NCI-H1436 (cell line): Measurements from ENCODE around the gene SCARB1.

Source experiments
- DNase-seq: peaks from one replicate; lab custom pipeline; 2025; lab: John Stamatoyannopoulos, UW

Gene SCARB1

DNA sequence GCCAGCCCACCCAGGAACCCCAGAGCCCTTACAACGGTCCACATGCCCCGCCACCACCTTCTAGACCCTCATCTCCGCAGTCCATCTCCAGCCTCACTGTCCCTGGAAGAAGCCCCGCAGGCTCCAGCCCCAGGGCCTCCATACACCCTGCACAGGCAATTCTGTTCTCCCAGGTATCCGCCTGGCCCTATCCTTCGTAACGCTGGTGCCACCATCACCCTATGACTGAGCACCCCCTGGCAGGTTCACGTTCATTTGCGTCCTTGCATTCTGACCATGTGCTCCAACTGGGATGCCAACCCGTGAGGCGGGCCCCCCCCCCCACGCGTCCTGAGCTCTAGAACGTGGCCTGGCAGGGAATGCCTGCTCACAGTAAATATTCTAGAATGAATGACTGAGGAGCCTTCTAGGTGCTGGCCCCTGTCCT lies 675 bp upstream of the SCARB1 start:
- DNase-seq = no peak

DNA sequence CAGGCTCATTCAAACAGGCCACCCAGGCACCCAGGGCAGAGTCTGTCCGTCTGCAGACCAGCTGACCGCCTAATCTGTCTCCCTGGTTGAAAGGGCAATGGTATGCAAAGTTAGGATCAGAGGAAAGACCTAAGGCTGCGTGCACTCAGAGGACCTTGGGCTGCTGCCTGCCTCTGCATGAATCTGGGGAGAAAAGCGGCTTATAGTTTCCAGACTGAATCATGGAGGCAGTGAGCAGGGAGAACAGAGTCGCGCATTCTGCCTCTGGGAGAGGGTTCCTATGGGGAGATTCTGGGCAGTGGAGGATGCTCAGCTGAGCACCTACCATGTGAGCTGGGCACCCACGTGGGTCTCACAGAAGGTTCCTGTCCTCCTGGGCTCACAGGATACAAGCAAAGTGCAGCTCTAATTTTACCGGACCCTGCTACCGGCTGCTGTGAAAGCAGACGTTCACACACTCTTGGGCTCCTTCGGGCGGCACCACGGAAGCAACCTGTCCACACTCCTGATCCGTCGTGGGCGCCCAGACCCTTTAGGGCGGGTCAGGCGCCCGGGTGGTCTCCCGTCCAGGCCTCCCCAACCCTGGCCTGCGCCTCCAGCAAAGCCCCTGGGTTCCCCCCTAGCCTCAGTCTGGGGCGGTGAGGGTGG lies 772 bp downstream of the SCARB1 start:
- no peak for DNase-seq

DNA sequence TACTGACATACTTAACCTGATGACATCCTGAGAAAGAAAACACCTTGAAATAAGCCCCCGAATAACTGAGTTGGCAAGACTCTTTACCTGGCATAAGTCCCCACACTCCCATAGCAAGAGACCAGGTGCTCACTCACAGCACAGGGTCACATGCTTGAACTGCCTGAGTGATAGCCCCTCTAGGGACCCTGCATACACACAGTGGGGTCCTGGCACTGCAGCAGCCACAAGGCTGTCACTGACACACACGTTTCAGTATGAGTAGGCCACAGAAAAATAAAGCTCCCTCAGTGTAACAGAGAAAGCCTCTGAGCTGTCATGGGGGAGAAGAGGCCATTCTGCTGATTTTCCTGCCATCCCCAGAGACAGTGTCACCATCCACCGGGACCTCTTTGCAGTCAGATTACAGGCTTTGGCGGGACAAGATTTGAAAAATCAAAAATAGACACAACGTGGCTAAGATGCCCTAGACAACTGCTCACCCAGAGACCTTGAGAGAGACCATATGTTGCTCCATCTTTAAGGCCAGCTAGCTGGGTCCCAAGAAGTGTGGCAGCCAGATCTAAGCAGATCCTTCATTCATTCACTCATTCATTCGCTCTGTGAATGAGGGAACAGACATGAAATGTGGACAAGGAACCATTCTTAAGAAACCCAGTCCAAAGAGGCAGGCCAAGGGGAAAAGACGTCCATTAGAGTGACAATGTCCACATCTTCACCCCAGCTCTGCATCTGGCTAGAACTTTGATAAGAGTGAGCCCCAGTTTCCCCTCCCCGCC lies 1.6 kb downstream of the SCARB1 start:
- no peak for DNase-seq

DNA sequence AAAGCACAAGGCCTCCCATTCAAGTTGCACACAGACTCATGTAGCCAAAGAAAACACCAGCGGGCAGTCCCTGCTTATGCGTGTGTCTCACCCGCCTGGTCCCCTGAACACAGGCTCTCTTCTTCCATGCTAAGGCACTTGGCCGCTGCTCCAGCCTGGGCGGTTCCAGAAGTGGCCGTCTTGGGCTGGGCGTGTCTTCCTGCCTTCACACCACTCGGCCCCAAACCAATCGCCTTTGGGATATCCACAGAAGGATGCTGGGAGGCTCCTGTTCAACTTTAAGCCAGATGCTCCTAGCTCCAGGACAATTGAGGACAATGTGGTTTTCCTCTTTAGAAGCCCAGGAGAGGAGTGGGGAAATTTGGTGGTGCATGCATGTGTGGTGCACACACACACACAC lies 2.2 kb downstream of the SCARB1 start:
- DNase-seq = no peak

DNA sequence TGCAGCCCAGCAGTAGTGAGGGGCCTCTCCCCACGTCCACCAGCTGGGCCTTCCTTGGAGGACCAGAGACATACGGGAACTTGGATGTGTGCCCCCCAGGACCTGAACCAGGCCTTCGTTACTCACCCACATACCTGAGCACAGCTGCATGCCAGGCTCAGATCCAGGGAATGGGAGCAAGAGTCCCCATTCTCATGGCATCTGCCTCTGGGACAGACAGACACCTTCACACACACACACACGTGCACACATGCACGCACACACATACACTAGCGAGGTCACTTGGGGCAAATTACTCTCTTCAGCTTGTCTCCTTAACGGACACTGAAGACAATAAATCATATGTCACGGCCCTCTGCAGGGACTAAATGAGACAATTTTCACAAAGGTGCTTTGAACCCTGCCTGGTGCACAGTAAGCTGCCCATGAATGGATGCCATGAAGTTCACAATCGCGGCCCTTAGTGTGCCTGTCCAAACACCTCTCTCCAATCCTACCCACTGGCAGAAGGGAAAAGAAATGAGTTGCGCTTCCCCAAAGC lies 5.7 kb downstream of the SCARB1 start:
- no peak for DNase-seq

DNA sequence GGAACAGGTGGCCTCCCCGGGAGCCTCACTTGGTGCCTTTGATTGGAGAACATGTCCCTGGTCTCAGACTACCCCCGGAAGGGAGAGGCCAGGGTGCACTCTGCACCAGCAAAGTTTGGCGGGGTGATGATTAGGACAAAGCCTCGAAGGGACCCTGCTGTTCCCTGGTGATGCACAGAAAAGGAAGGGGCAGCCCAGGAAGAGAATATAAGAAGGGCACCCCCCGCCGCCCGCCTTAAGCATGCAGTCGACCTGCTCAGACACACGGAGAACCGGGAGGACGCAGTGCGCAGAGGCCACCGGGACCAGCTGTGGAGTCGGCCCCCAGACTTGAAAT lies 6.9 kb downstream of the SCARB1 start:
- DNase-seq = no peak

DNA sequence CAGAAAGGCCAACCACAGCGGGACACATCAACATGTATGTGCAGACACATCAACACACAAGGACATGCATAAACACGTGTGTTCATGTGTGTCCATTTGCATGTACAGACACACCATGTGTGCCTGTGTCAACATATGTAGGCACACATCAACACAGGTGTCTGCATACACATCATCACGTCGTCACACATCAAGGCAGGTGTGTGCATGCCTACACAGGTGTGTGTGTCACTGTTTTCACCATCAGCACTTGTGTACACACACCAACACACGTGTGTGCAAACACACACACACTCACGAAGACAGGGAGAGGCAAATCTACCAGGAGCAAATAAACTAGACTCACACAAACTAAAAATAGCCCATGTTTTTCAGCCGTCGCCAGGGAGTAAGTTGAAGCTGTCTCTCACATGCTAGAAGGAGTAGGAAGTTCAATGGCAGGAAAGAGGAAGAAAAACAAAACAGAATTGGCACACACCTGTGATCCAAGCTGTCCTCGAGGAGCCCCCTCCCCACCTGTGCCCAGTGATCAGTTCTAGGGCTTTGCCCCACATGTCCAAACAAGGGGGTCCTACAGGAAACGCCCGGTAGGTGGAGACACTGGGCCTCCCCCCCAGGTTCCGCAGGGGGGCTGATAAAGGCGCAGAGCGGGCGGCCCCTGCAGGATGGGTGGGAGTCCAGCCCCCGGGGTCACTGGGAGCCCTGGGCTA lies 7.4 kb downstream of the SCARB1 start:
- DNase-seq = no peak

DNA sequence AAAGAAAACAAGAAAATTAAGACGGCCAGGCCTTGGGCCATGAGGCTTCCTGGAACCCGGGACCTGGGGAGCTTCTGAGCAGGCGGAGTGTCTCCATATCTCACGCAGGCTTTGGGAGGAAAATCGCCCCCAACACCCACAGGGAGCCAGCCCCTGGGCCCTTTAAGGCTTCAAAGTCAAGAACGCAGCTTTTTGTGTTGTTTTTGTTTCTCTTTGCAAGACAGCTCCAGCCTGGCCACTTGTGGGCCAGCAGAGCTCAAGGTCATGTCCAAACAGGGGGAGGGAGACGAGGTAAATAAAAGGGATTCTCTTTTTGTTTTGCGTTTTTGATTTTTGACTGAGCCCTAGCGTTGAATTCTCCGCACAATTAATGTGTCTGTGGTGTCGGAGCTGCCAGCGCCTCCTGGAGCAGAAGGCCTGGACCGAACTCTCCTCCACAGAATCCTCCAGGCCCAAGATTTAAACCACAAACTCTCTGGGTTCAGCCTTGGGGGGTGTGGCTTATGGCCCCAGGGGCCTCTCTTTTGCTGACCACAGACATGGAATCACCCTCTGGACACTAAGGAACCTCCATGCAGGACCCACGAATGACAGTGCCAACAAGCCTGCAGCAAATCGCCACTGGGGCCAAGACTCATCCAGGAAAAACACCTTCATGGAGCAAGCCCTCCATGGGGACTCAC lies 8.2 kb downstream of the SCARB1 start:
- no peak for DNase-seq

DNA sequence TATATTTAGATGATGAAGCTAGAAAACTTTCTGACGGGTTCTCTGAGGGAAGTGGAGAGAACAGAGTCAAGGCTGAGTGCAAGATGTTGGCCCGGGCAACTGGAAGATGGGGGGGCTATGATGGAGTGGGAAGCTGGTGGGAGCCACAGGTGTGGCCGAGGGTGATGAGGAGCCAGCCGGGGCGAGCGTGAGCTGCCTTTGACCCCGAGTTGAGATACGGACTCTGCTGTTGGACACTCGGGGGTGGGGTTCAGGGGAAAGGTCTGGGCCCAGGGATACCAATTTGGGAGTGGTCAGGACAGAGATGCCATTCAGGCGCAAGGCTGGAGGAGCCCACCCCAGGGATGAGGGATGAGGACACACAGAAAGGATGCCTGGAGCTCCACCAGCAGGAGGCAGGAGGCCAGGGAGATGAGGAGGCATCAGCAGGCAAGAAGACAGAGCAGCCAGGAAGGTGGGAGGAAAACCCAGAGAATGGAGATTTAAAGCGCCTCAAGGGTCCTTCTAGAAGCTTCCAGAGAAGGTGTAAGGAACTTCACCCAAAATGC lies 9.0 kb downstream of the SCARB1 start:
- DNase-seq = no peak

DNA sequence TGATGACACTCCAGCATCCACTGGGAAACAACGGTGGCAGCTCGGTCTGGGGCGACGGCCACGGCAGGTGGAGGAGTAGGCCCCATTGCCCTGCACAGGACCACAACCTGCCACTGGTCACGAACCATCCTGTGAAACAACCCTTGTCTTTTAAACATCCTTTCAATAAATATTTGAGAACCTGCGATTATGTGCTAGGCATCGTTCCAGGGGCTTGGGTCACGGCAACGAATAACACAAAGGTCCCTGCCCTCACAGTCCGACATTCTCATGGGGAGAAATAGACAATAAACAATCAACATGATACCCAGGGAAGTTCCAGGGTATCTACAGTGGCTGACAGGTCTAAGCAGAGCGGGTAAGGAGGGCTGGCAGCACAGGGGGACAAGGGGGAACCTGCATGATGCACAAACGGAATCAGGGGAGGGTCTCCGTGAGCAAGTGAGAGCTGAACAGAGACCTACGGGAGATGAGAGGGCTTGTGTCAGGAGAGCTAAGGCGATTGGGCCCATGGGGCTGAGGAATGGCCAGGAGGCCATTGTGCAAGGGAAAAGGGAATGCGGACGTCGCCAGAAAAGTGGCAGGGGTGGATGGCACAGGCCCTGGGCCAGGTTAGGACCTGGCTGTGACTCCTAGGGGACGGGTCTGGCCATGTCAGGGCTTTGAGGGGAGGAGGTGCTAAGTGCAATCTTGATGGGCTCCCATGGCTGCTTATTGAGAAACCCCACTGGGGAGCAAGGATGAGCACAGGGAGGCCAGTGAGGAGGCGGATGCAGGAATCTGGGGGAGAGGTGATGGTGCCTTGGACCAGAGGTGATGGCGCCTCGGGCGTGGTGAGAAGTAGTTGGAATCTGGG lies 9.7 kb downstream of the SCARB1 start:
- DNase-seq = no peak

DNA sequence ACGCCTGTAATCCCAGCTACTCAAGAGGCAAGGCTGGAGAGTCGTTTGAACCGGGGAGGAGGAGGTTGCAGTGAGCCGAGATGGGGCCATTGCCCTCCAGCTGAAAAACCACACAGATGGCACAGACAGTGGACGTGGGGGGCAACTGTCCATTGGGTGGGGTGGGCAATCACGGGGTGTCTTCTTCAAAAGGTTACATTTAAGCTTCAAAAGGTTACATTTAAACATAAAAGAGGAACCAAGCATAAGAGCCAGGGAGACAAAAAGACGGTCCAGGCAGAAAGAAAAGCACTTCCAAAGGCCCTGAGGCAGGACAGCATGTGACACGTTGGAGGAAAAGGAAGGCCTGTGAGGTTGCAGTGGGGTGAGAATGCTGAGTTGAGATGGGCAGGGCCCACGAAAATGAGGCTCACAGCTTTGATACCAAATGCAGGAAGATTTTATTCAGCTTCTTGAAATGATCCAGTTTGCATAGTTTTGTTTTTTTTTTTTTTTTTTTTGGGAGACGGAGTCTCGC lies 10.7 kb downstream of the SCARB1 start:
- DNase-seq = no peak

DNA sequence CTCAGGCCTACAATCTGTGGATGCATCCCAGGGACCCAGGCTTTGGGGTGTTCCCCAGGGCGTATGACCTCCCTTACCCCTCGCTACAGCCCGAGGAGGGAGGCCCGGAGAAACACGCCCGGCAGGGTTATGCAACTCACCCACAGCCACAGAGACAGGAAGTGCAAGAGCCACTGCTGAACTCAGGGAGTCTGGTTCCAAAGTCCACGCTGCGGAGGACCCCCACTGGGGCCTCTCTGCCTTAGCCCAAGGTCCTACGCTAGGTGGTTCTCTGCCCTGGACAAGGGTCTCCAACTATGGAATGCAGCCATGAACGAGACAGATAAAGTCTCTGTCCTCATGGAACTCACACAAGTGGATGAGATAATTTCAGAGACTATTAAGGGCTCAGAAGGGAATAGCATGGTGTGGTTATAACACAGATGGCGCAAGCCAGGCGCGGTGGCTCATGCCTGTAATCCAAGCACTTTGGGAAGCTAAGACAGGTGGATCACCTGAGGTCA lies 11.3 kb downstream of the SCARB1 start:
- DNase-seq = no peak

DNA sequence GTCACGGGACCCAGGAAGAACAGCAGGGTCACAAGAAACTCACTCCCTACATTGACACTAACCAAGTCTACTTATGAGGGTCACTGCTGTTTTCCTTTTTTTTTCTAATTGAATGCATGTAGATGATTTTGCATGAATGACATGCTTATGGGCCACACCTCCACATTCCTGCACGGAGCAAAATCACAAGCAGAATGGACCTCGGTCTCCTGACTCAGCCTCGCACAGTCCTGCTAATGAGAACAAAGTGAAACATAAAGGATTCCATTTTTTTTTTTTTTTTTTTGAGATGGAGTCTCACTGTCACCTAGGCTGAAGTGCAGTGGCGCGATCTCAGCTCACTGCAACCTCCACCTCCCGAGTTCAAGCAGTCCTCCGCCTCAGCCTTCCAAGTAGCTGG lies 12.3 kb downstream of the SCARB1 start:
- no peak for DNase-seq

DNA sequence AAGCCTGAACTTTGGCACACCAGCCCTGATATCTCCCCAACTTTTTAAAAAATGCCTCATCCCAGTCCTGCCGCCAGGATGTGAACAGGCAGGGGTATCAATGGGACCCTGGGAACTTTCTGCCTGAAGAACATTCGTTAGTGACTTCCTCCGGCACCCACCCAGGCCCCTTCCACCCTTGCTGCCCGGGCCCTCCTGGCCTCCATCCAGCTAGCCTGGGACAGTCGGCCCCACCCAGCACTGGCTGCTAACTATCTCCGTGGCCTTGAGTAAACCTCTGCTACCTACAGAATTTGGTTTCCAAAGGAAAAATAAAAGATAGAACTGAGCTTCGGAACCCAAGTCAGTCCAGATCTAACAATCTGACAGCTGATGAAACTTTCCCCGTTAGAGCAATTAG lies 14.3 kb downstream of the SCARB1 start:
- no peak for DNase-seq

DNA sequence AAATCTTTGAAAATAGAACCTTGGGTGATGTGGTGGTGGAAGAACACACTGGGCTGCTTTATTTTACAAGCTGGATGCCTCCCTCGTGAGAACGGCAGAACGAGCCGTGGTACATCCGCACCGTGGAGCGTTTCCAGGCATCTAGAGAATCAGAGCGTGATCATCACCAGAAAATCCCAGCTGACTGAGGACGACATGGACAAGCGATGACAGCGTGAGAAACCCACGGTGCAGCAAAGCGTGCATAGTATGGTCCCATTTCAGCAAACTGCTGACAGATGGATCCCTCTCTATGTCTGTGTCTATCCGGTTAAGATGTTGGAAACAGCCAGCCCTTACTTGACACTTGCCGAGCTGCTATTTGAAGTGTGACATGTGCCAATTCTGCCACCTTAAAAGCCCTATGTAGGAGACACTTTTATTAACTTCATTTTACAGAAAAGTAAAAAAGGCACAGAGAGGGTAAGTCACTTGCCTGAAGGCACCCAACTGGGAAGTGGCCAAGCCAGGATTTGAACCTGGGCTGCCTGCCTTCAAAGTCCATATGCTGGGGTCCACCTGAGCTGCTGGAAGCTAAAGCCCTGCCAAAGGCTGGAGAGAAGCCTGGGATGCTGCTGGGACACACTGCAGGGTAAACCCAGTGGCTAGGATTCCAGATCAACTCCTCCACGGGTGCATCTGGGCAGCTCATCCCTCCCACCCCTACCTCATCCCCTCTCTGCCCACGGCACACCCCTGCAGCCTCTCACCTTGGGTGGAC lies 14.9 kb downstream of the SCARB1 start:
- no peak for DNase-seq

DNA sequence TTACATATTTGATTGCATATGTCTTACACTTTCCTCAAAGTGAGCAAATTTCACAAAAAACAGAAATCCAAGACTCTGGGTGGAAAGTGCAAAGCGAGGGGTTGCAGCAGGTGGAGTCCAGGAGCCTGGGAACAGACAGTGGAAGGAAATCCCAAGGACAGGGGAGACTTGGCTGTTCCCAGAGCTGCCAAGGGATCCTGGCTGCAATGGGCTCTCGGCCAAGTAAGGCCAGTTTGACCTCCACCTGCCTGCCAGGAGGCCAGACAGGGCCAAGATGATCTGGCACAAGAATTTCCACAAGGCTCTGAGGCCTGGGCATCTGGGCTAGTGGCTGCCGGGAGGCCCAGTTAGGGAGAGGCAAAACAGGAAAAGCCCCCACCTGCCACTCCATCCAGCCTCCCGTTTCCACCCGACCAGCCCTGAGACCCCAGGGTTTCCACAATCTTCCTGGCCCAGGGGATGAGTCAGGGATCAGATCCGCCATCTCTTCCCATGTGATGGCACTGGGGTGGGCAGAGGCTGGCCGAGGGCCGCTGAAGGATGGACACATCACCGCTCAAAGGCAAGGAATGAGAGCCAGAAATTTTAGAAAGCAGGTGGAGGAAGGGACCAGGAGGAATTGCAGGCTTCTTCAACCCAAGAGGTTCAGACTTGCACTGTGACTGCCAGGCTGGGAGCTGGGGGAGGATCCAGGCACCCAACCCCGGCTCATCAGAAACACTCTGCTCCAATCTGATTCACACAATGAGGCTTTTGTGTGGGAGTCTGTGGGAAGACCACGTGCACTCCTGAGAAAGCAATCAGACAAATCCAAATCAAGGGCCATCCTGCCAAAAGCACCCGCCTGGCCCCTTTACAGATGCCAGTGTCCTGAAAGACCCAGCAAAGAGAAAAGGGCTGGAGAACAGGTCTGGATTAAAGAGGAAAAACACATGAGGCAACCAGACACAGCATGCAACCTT lies 16.3 kb downstream of the SCARB1 start:
- DNase-seq = no peak

DNA sequence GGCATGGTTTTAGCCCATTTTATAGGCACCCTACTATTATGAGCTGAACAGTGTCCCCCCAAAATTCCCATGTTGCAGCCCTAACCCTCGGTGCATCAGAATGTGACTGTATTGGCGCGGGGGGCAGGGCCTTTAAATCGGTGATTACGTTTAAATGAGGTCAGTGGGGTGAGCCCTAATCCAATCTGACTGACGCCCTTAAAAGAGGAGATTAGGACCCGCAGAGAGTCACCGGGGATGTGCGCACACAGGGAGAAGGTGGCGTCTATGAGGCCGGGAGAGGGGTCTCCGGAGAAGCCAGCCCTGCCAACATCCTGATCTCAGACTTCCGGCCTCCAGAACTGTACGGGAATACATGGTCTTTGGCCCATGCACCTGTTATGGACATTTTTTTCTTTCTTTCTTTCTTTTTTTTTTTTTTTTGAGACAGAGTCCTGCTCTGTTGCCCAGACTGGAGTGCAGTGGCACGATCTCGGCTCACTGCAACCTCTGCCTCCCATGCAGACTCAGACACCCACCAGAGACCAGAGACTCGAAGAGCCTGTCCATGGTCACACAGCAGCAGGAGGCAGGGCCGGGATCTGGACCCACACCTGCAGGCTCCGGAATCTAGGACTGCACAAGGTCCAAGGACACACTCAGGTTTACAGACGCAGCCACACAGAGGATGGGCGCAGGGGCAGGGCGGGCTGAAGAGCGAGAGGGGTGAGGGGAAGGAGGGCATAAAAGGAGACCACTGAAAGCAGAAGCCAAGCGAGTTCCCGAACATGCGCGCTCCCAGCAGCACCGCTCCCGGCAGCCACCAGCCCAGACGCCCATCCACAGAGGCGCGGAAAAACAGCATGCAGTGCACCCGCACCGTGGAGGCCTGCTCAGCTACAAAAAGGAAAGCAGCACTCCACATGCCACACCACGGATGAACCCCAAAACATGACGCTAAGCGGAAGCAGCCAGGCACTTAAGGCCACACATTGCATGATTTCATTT lies 19.0 kb downstream of the SCARB1 start:
- no peak for DNase-seq
